ENCODE data around the gene FIG4.

The FIG4 gene

GRCh38 chr6:109772883-109773431 lies 81.9 kb downstream of the FIG4 start:
- no peaks in the 10 kb centered on the region for H3K9me3 ChIP-seq
- H3K27me3 ChIP-seq (ENCODE audit: low read depth), result no peaks in the 10 kb centered on the region
- no peaks in the 10 kb centered on the region for H3K36me3 ChIP-seq (replicated peaks)
- peaks cover 20% of the 10 kb centered on the region for H3K4me1 ChIP-seq
- in situ Hi-C loops (cut with MboI; ENCODE audit: low sequenced_read_pairs), result no loop called here
- no peak for DNase-seq (ENCODE audit: low spot score in 2 of 2)
- no peak overlapping the region for H3K4me3 ChIP-seq

DNA sequence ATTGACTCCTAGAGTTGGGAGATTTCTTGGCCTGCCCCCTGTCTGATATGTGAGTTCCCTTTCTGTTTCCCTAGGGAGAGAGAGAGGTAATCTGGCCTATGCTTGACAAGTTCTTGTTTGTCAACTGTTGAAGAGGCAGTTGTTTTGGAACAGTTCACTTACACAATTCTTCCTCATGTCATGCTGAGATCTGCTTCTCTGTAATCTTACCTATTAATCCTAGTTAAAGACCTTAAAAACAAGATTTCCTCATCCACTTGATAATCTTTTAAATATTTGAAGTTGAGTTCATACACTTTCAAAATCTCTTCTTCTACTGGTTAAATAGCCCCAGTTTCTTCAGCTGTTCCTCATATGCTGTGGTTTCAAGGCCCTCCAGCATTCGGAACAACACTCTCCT lies 89.9 kb downstream of the FIG4 start:
- DNase-seq (ENCODE audit: low spot score in 2 of 2), result no peak
- Histone ChIP-seq H3K27me3 (ENCODE audit: low read depth) (no peaks in the 10 kb centered on the region), H3K4me1 (peaks cover 6% of the 10 kb centered on the region; the same call in 1 of the 2 replicates), H3K4me3 (no peak overlapping the region), H3K36me3 (replicated peaks) (no peaks in the 10 kb centered on the region), H3K9me3 (no peaks in the 10 kb centered on the region)
- in situ Hi-C loops (cut with MboI; ENCODE audit: low sequenced_read_pairs), result no loop called here

- no peaks in the 10 kb centered on the region for H3K27me3 ChIP-seq (ENCODE audit: low read depth)
- no peak overlapping the region for H3K4me3 ChIP-seq
- H3K4me1 ChIP-seq, result no peaks in the 10 kb centered on the region
- no peaks in the 10 kb centered on the region for H3K36me3 ChIP-seq (replicated peaks)
- no peak for DNase-seq (ENCODE audit: low spot score in 2 of 2)
- no peaks in the 10 kb centered on the region for H3K9me3 ChIP-seq
- in situ Hi-C loops (cut with MboI; ENCODE audit: low sequenced_read_pairs), result no loop called here
Measured at GRCh38 chr6:109782491-109782999, 91.4 kb downstream of the FIG4 start.

GRCh38 chr6:109783250-109783986 lies 92.3 kb downstream of the FIG4 start:
- H3K9me3 ChIP-seq, result no peaks in the 10 kb centered on the region
- no peaks in the 10 kb centered on the region for H3K36me3 ChIP-seq (replicated peaks)
- in situ Hi-C loops (cut with MboI; ENCODE audit: low sequenced_read_pairs), result no loop called here
- H3K27me3 ChIP-seq (ENCODE audit: low read depth), result no peaks in the 10 kb centered on the region
- no peak overlapping the region for H3K4me3 ChIP-seq
- peak in 1 of 2 experiments; percentile 24 for DNase-seq (ENCODE audit: low spot score in 2 of 2)
- H3K4me1 ChIP-seq, result no peaks in the 10 kb centered on the region

DNA sequence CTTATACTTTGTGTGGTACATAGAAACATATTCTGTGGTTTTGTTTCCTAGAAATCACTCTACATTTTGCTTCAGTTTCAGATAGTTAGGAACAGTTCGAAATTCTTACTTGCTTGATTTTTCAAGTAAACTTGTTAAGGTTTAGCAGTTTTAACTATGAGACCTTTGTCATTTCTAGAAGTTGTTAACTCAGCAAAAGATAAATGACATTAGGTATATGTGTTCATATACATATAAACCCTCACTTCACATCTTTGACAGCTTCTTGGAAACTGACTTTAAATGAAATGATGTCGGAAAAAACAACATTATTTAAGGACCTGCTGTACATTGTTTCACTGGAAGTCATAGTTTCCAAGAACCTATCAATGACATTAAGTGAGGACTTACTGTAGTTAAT lies 96.2 kb downstream of the FIG4 start:
- in situ Hi-C loops (cut with MboI; ENCODE audit: low sequenced_read_pairs), result no loop called here
- DNase-seq (ENCODE audit: low spot score in 2 of 2), result no peak
- no peaks in the 10 kb centered on the region for H3K9me3 ChIP-seq

DNA sequence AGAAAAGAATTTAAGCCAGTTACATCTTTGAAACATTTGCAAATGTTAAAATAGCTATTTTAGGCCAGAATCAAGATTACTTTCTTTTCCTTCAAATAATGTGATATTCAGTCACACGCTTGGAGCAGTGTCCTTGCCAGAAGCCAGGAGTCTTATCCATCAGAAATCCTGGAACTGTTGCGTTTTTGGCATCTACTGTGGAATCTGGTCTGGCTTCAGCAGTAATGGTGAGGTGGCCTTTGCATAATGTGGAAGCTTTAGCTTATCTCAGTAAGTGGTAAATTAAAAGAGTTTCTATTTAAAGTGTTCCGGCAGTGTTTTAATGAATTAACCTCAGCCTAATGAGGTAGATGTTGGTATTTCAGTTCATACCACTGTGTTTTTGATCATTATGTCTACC lies 97.6 kb downstream of the FIG4 start:
- peaks cover 7% of the 10 kb centered on the region for H3K4me1 ChIP-seq
- in situ Hi-C loops (cut with MboI; ENCODE audit: low sequenced_read_pairs), result no loop called here
- no peak for DNase-seq (ENCODE audit: low spot score in 2 of 2)

More for the DNA sequence above, 96.2 kb downstream of the FIG4 start:
- no peak overlapping the region for H3K4me3 ChIP-seq
- H3K36me3 ChIP-seq (replicated peaks), result no peaks in the 10 kb centered on the region
- no peaks in the 10 kb centered on the region for H3K4me1 ChIP-seq
- no peaks in the 10 kb centered on the region for H3K27me3 ChIP-seq (ENCODE audit: low read depth)

DNA sequence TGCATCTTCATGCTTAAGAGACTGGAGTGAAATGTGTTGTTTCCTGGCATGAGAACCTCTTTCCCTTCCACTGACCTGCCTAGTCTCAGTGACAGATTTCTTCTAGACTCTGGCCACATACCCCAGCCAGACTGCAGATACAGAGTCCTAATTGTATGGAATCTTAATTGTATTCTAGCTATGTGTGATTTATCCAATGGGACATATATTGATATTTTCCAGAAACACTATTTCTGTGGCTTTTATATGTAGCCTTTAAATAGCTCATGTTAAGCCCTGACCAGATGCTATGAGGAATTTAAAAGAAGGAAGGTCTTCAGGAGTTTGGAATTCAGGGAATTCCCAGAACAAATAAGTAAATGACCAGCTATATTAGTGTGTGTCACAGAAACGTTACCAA lies 99.0 kb downstream of the FIG4 start:
- Histone ChIP-seq H3K9me3 (no peaks in the 10 kb centered on the region), H3K4me1 (peaks cover 13% of the 10 kb centered on the region), H3K4me3 (no peak overlapping the region), H3K27me3 (ENCODE audit: low read depth) (no peaks in the 10 kb centered on the region), H3K36me3 (replicated peaks) (no peaks in the 10 kb centered on the region)
- in situ Hi-C loops (cut with MboI; ENCODE audit: low sequenced_read_pairs), result no loop called here
- no peak for DNase-seq (ENCODE audit: low spot score in 2 of 2)

More for the DNA sequence above, 97.6 kb downstream of the FIG4 start:
- H3K9me3 ChIP-seq, result no peaks in the 10 kb centered on the region
- no peak overlapping the region for H3K4me3 ChIP-seq
- H3K36me3 ChIP-seq (replicated peaks), result no peaks in the 10 kb centered on the region
- no peaks in the 10 kb centered on the region for H3K27me3 ChIP-seq (ENCODE audit: low read depth)

DNA sequence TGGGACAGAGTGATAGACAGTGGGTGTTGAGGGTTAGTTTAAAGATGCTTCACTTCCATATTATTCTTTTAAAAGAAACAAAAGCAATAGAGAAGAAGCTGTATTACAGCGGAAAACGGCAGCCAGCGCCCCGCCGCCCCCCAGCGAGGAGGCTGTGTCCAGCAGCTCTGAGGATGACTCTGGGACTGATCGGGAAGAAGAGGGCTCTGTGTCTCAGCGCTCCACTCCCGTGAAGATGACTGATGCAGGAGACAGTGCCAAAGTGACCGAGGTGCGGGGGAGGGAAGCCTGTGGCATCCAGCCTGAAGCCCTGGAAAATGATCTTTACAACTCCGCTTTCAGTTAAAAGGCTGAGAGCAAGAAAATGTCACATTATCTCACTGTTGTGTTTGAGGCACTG lies 100.2 kb downstream of the FIG4 start:
- Histone ChIP-seq H3K27me3 (ENCODE audit: low read depth) (no peaks in the 10 kb centered on the region), H3K4me1 (peaks cover 13% of the 10 kb centered on the region), H3K36me3 (replicated peaks) (no peaks in the 10 kb centered on the region), H3K9me3 (no peaks in the 10 kb centered on the region), H3K4me3 (no peak overlapping the region)
- in situ Hi-C loops (cut with MboI; ENCODE audit: low sequenced_read_pairs), result no loop called here
- peak in 1 of 2 experiments; percentile 9 for DNase-seq (ENCODE audit: low spot score in 2 of 2)

DNA sequence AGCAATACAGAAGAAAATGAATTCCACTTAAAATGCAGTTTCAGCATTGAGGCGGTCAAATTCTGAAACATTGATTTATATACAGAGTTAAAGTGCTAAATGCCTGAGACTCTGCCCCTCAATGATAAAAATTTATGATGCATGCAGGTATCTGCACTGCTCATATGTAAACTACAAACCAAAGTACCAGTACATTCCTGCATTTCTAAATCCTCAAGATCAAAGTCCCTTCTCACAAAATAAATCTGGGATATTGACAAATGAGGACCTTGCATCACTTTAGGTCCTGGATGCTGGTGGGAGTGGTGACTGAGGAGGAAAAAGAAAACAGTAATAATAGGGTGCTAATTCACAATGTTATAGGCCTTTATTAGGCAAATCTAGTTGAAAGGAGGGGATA lies 101.9 kb downstream of the FIG4 start:
- DNase-seq (ENCODE audit: low spot score in 2 of 2), result peak in 1 of 2 experiments; percentile 21
- Histone ChIP-seq H3K27me3 (ENCODE audit: low read depth) (no peaks in the 10 kb centered on the region), H3K9me3 (no peaks in the 10 kb centered on the region), H3K4me3 (no peak overlapping the region), H3K36me3 (replicated peaks) (no peaks in the 10 kb centered on the region), H3K4me1 (peaks cover 13% of the 10 kb centered on the region)
- in situ Hi-C loops (cut with MboI; ENCODE audit: low sequenced_read_pairs), result no loop called here

DNA sequence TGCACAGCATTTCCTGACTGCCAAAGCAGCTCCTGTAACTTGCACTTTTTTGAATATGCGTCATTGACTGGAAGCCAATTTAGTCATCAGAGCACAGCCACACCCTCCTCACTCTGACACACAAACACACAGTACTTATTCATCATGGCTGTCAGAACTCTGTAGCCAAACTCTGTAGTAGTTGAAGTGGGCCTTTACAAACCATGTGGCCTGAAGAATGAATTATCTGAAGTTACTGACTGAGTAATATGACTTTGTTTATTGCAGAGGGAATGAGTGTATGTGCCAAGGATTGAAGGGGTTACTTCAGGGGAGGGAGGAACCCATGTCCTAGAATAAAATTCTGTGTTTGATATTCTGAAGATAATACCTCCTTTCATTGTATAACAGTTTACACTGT lies 102.7 kb downstream of the FIG4 start:
- DNase-seq (ENCODE audit: low spot score in 2 of 2), result peak; percentile 43 to 71
- Histone ChIP-seq H3K36me3 (replicated peaks) (no peaks in the 10 kb centered on the region), H3K4me1 (peaks cover 13% of the 10 kb centered on the region), H3K4me3 (no peak overlapping the region), H3K9me3 (no peaks in the 10 kb centered on the region), H3K27me3 (ENCODE audit: low read depth) (no peaks in the 10 kb centered on the region)
- in situ Hi-C loops (cut with MboI; ENCODE audit: low sequenced_read_pairs), result no loop called here

GRCh38 chr6:109794201-109794923 lies 103.3 kb downstream of the FIG4 start:
- DNase-seq (ENCODE audit: low spot score in 2 of 2), result no peak
- Histone ChIP-seq H3K9me3 (no peaks in the 10 kb centered on the region), H3K4me3 (no peak overlapping the region), H3K4me1 (peaks cover 13% of the 10 kb centered on the region), H3K27me3 (ENCODE audit: low read depth) (no peaks in the 10 kb centered on the region), H3K36me3 (replicated peaks) (no peaks in the 10 kb centered on the region)
- in situ Hi-C loops (cut with MboI; ENCODE audit: low sequenced_read_pairs), result no loop called here

DNA sequence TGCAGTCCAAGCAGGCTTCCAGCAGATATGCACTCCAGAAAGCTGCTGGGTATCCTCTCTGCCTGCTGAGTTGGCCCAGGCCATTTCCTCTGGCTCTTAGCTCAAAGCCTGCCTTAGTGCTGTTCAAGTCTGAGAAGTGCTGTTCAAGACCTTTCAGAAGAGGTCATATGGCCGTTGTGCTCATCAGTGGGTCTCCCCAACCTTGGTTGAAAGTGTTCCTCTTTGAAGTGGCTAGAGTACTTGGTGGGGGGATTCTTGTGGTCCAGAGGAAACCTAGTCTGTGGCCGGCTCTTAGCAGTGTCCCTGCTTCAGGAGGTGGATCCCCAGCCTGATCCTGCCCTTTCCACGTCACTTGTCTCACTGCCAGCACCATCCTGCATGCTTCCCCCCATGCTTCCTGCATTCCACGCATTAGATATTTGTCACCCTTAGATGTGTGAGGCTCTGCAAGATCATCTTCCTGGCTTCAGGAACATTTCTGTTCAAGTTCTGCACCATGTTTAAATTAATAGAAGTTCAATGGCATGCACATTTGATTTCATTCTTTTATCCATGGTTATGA lies 105.0 kb downstream of the FIG4 start:
- peaks cover 13% of the 10 kb centered on the region for H3K4me1 ChIP-seq
- no peaks in the 10 kb centered on the region for H3K27me3 ChIP-seq (ENCODE audit: low read depth)
- no peak overlapping the region for H3K4me3 ChIP-seq
- in situ Hi-C loops (cut with MboI; ENCODE audit: low sequenced_read_pairs), result no loop called here
- DNase-seq (ENCODE audit: low spot score in 2 of 2), result no peak
- no peaks in the 10 kb centered on the region for H3K36me3 ChIP-seq (replicated peaks)
- no peaks in the 10 kb centered on the region for H3K9me3 ChIP-seq

- in situ Hi-C loops (cut with MboI; ENCODE audit: low sequenced_read_pairs), result no loop called here
- no peaks in the 10 kb centered on the region for H3K9me3 ChIP-seq
- H3K36me3 ChIP-seq (replicated peaks), result no peaks in the 10 kb centered on the region
- no peak overlapping the region for H3K4me3 ChIP-seq
- DNase-seq (ENCODE audit: low spot score in 2 of 2), result no peak
- peaks cover 3% of the 10 kb centered on the region for H3K4me1 ChIP-seq
- H3K27me3 ChIP-seq (ENCODE audit: low read depth), result no peaks in the 10 kb centered on the region
Measured at GRCh38 chr6:109799129-109799528, 108.0 kb downstream of the FIG4 start.

DNA sequence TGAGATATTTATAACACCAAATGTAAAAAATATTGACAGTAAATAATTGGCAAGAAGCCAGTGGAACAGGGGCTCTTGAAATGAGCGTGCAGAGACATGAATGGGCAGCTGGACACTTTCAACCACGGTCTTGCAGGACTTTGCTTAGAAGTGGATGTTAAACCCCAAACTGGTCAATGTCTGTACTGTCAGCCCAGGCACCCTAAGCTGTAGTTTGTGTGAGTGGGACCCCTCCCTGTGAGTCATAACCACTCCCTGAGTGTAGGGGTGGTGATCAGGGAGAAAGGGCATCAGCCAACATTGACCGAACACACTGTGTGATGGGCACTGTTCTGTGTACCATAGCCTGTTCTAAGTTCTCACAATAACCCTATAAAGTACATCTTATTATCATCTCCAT lies 108.6 kb downstream of the FIG4 start:
- Histone ChIP-seq H3K36me3 (replicated peaks) (no peaks in the 10 kb centered on the region), H3K27me3 (ENCODE audit: low read depth) (no peaks in the 10 kb centered on the region), H3K4me1 (no peaks in the 10 kb centered on the region; the same call in 1 of the 2 replicates), H3K9me3 (no peaks in the 10 kb centered on the region), H3K4me3 (no peak overlapping the region)
- DNase-seq (ENCODE audit: low spot score in 2 of 2), result no peak
- in situ Hi-C loops (cut with MboI; ENCODE audit: low sequenced_read_pairs), result no loop called here
